Fibroblast of villous mesenchyme (primary cell): ENCODE results near the gene AZIN2. TPM values are rescaled to one million over a fixed set of nuclear protein-coding genes. Genes with fewer than 3 reads are reported as not detected.
A peak's percentile ranks its signal among the peaks of the same experiment; 100 is the strongest.

Experiments
- DNase-seq: peaks from one replicate; pipeline ENCODE4 v3.0.0-alpha.2; 2010; ENCODE audit warnings: low read depth
- H3K4me3 ChIP-seq: 2 replicates; pipeline ENCODE4 v1.5.1; 2011; ENCODE audit warnings: low read depth, mild to moderate bottlenecking, low read length
- CTCF ChIP-seq: IDR thresholded peaks from 2 replicates; pipeline ENCODE4 v1.5.1; 2012; ENCODE audit warnings: low read depth, mild to moderate bottlenecking, low read length; ENCODE audit not compliant: insufficient read depth
- total RNA-seq: library from RNA; depleted of rRNA; stranded (reverse); fragments of >200 nt; gene quantifications from 2 replicates; pipeline ENCODE4 v1.2.3, GENCODE V29; 2012

AZIN2 gene
- total RNA-seq, 1 donor: 2.6 TPM

GRCh38 chr1:33086384-33086850 is 5.5 kb downstream of the AZIN2 start:
- H3K4me3 ChIP-seq: no peak overlapping the region
- TF ChIP-seq CTCF: peak; percentile 83
- DNase-seq: peak; percentile 84

- no peak overlapping the region for H3K4me3 ChIP-seq
- no peak for DNase-seq
- TF ChIP-seq CTCF: no peak
Observed at GRCh38 chr1:33087677-33088076, 6.7 kb downstream of the AZIN2 start.

- no peak for TF ChIP-seq CTCF
- DNase-seq: no peak
- no peak overlapping the region for H3K4me3 ChIP-seq
Observed at GRCh38 chr1:33088119-33088906, 7.4 kb downstream of the AZIN2 start.

- no peak for TF ChIP-seq CTCF
- no peak overlapping the region for H3K4me3 ChIP-seq
- DNase-seq: no peak
Observed at GRCh38 chr1:33089457-33089856, 8.5 kb downstream of the AZIN2 start.

- no peak for DNase-seq
- TF ChIP-seq CTCF: no peak
Observed at GRCh38 chr1:33092438-33092837, 11.5 kb downstream of the AZIN2 start.

GRCh38 chr1:33093004-33093403 is 12.1 kb downstream of the AZIN2 start:
- TF ChIP-seq CTCF: no peak
- DNase-seq: no peak
- H3K4me3 ChIP-seq: no peak overlapping the region

More at GRCh38 chr1:33092438-33092837, 11.5 kb downstream of the AZIN2 start:
- H3K4me3 ChIP-seq: no peak overlapping the region
